ENCODE results near the gene NSUN4. TPM values are rescaled to one million over a fixed set of nuclear protein-coding genes. Genes with fewer than 3 reads are reported as not detected.
"Not testable (repeated sequence)": the region's sequence is repeated elsewhere in the genome, so short reads cannot be mapped to it uniquely, and the experiment has no call there.

NSUN4 gene
- total RNA-seq, 1 donor from 2014 or later: 16.3 TPM

DNA sequence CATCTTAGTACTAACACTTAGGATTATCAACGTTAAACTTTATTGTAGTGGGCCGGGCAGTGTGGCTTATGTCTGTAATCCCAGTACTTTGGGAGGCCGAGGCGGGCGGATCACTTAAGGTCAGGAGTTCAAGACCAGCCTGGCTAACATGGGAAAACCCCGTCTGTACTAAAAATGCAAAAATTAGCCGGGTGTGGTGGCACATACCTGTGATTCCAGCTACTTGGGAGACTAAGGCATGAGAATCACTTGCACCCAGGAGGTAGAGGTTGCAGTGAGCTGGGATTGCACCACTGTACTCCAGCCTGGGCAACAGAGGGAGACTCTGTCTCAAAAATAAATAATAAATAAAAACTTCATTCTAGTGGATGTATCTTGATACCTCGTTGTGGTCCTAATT, 25.2 kb downstream of the NSUN4 start:
- DNase-seq (ENCODE audit: low read depth in 2 of 2): not testable (repeated sequence)

DNA sequence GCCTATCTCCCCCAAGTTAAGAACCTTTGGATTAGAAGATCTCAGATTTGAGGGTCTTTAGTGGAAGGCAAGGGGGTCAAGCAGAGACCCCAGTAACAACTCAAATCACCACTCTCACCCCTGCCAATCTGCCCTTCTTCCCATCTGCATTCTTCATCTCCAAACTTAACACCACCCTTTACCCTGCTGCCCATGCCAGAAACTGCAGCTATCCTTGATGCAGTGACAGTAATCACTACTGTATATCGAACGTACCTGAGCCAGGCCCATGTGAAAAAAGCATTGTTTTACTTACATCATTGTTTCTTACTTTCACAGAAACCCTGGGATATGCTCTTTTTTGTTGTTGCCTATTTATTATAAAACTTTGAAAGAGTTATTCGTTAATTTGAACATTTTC, 26.5 kb downstream of the NSUN4 start:
- no peak for DNase-seq (ENCODE audit: low read depth in 2 of 2)

DNA sequence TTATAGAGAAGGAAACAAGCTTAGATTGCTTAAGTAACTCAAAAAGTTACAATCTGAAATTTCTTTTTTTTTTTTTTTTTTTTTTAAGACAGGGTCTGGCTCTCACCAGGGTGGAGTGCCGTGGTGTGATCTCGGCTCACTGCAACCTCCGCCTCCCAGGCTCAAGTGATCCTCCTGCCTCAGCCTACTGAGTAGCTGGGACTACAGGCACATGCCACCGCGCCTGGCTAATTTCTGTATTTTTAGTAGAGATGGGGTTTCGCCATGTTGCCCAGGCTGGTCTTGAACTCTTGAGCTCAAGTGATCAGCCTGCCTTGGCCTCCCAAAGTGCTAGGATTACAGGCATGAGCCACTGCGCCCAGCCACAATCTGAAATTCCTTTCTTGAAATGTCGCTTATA, 27.1 kb downstream of the NSUN4 start:
- DNase-seq (ENCODE audit: low read depth in 2 of 2): not testable (repeated sequence)

GRCh38 chr1:46368791-46369190, 28.2 kb downstream of the NSUN4 start:
- DNase-seq (ENCODE audit: low read depth in 2 of 2): no peak

- no peak for DNase-seq (ENCODE audit: low read depth in 2 of 2)
Measured at GRCh38 chr1:46369542-46370213, 29.1 kb downstream of the NSUN4 start.

GRCh38 chr1:46370214-46370633, 29.6 kb downstream of the NSUN4 start:
- no peak for DNase-seq (ENCODE audit: low read depth in 2 of 2)

DNA sequence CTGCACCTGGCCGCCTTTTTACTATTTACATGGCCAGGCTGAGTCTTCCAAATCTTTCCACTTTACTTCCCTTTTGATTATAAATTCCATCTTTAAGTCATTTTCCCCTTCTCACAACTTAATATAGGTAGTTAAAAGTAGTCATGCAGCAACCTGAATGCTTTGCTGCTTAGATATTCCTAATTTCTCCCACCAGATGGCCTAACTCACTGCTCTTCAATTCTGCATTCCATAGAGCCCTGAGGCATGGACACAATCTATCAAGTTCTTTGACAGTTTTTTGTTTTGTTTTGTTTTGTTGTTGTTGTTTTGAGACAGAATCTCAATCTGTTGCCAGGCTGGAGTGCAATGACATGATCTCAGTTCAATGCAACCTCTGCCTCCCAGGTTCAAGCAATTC, 31.8 kb downstream of the NSUN4 start:
- no peak for DNase-seq (ENCODE audit: low read depth in 2 of 2)

DNA sequence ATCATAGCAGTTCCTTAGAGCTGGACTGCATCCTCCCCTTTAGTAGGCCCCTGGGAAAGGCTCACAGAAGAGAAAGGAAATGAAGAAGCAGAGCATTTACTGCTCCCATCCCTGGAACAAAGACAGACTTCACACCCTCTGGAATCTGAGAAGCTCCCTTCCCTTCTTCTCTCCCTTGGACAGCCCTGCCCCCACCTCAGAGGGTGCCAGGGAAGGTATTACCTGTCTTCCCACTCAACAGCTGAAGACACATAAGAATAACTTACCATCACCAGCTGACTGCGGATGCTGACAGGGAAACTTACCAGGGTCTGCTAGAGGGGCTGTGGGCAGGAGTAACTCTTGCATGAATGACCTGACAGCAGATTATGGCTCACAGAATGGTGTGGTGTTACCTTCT, 39.4 kb downstream of the NSUN4 start:
- no peak for DNase-seq (ENCODE audit: low read depth in 2 of 2)

GRCh38 chr1:46380508-46380907, 39.9 kb downstream of the NSUN4 start:
- no peak for DNase-seq (ENCODE audit: low read depth in 2 of 2)

- no peak for DNase-seq (ENCODE audit: low read depth in 2 of 2)
Measured at GRCh38 chr1:46393510-46393909, 52.9 kb downstream of the NSUN4 start.

- peak in 1 of 2 donors; percentile 54 for DNase-seq (ENCODE audit: low read depth in 2 of 2)
Measured at GRCh38 chr1:46394108-46394871, 53.7 kb downstream of the NSUN4 start, which contains the start of gene FAAH. FAAH (plus strand) TSS chr1:46394317; CDS start chr1:46394349, 32 bp downstream.

DNA sequence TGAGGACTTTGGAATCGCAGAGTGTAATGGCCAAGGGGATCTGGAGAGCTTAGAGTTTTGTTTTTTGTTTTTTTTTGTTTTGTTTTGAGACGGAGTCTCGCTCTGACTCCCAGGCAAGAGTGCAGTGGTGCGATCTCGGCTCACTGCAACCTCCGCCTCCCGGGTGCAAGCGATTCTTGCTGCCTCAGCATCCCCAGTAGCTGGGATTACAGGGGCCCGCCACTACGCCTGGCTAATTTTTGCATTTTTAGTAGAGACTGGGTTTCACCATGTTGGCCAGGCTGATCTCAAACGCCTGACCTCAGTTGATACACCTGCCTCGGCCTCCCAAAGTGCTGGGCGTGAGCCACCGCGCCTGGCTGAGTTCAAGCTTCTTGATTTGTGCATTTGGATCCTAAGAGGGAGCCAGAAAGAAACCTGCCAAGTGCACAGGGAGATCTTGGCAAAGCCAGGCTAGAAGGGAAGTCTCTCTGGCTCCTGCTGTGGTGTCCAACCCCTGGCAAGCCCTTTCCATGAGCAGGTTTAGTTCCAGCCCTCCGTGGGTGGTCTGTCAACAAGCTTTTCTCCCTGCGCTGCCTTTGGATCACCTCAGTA, 54.4 kb downstream of the NSUN4 start:
- no peak for DNase-seq (ENCODE audit: low read depth in 2 of 2)

GRCh38 chr1:46396441-46397398, 56.1 kb downstream of the NSUN4 start:
- DNase-seq (ENCODE audit: low read depth in 2 of 2): no peak

DNA sequence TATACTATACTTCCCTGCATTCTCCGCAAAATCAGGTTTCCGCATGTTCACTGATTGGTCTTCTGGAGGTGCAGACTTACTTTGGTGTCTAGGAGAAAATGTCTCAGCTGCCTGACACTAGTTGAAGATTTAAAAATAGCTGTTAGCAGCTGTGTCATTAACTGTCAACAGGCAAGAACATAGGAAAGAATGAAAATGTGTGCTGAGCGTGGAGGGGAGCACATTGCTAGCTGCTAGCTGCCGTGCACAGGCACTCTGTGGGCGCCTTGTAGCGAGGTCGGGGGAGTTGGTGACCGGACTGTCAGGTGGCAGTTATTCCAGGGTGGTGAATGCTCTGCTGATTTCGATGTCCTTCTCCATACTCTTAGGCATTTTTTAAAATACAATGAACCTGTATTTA, 58.7 kb downstream of the NSUN4 start:
- no peak for DNase-seq (ENCODE audit: low read depth in 2 of 2)

DNA sequence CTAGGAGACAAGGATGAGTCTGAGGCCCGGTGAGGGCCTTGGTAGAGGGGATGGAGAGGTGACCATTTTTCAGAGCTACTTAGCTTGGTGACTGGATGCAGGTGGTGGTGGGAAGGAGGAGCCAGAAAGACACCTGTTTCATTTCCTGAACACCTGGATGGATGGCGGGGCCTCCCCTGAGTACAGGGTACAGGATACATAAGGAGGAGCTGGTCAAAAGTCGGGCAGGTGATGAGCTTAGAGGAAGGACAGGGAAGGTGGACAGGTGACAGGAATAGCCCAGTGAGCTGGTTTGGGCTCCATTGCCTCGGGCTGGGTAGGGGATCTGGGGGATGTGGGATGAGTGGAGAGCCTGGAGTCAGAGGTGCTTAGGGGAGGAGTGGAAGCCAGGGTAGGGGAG, 59.8 kb downstream of the NSUN4 start:
- no peak for DNase-seq (ENCODE audit: low read depth in 2 of 2)

DNA sequence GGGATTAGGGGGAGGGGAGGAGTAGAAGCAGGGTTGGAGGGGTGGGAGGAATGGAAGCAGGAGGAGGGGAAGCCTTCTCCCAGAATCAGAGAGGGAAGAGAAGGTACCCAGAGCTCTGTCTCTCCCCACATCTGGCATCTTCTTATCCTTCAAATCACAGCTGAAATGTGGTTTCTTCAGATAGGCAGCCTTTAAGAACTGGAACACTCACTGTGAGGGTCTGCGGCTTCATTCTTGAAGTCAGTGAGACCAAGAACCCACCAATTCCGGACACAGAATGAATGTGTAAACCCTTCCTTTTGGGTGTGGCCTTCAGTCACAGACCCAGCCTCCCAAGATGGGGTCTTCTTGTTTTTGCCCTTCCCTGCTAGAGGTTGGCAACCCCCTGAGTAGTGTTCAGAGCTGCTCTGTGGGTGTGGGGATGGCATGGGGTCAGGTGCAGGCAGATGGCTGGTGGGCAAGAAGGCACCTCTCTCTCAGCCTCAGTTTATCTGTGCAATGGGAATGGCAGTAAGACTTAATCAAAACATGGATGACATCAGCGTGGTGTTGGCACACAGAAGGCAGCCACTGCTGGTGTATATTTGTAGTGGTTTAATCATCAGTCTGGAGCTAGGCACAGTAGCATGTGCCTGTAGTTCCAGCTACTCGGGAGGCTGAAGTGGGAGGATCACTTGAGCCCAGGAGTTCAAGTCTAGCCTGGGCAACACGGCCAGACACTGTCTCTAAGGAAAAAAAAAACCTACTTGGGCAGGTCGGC, 60.7 kb downstream of the NSUN4 start:
- DNase-seq (ENCODE audit: low read depth in 2 of 2): no peak

DNA sequence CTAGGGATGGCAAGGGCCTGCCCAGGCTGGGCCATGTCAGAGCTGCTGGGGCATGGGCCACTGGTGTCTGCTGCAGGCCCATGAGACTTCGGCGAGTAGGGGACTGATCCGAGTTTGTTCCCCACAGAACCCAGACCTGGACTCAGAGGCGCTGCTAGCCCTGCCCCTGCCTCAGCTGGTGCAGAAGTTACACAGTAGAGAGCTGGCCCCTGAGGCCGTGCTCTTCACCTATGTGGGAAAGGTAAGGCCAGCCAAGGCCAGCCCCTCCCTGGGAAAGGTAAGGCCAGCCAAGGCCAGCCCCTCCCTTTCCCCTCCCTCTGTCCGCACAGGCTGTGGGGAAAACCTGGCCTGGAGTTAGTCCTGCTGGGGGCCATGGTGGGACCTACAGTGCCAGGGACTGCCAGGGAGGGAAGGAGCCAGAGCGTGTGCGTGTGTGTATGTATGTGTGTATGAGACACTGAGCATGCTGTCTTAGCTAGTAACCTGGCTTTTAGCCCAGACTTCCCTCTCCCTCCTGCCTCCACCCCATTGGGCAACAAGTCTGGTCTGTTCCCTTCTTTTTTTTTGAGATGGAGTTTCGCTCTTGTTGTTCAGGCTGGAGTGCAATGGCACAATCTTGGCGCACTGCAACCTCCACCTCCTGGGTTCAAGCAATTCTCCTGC, 61.5 kb downstream of the NSUN4 start:
- peak; percentile 42 to 67 for DNase-seq (ENCODE audit: low read depth in 2 of 2)

DNA sequence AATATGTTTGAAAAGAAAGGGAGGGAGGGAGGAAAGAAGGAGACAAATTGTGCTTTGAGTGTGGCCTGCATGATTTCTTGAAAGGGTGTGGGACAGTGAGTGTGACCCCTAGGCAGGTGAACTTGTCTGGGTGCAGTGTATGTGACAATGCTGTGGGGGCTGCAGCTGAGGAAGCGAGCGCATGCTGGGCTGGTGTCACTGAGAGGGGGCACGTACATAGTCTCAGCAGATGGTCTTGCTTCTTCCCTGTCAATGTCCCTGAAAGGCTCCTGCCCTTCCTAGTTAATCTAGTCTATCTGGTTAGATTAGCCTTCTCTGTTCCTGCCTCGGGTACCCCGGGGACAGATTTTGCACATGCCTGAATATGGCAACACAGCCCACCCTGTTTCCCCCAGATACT, 63.3 kb downstream of the NSUN4 start:
- DNase-seq (ENCODE audit: low read depth in 2 of 2): no peak

- DNase-seq (ENCODE audit: low read depth in 2 of 2): no peak
Measured at GRCh38 chr1:46404482-46405196, 64.0 kb downstream of the NSUN4 start.

- no peak for DNase-seq (ENCODE audit: low read depth in 2 of 2)
Measured at GRCh38 chr1:46405197-46405555, 64.6 kb downstream of the NSUN4 start.
